MM.1S (cell line): ENCODE data around the gene HOMER1.

ENCODE experiments used
- EZH2 ChIP-seq: fragments of 300-600 bp; sonication (generic); optimal IDR thresholded peaks from 2 replicates; pipeline ENCODE3; 2017; ENCODE audit warnings: low read depth, mild to moderate bottlenecking, antibody characterized with exemption, low read length, mixed read lengths
- EZH2phosphoT487 ChIP-seq: fragments of 300-600 bp; sonication (generic); IDR thresholded peaks from 2 replicates; pipeline ENCODE4 v1.6.1; 2018; ENCODE audit warnings: antibody characterized with exemption, low read length
- TF ChIP-seq, protein P1 (sequence below): fragments of 300-600 bp; sonication (generic); IDR thresholded peaks from 2 replicates; pipeline ENCODE4 v1.5.1; 2016; ENCODE audit warnings: antibody characterized with exemption, low read length, mixed read lengths

- TF ChIP-seq, protein P1, sequence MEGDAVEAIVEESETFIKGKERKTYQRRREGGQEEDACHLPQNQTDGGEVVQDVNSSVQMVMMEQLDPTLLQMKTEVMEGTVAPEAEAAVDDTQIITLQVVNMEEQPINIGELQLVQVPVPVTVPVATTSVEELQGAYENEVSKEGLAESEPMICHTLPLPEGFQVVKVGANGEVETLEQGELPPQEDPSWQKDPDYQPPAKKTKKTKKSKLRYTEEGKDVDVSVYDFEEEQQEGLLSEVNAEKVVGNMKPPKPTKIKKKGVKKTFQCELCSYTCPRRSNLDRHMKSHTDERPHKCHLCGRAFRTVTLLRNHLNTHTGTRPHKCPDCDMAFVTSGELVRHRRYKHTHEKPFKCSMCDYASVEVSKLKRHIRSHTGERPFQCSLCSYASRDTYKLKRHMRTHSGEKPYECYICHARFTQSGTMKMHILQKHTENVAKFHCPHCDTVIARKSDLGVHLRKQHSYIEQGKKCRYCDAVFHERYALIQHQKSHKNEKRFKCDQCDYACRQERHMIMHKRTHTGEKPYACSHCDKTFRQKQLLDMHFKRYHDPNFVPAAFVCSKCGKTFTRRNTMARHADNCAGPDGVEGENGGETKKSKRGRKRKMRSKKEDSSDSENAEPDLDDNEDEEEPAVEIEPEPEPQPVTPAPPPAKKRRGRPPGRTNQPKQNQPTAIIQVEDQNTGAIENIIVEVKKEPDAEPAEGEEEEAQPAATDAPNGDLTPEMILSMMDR, result no peak
- no peak for TF ChIP-seq EZH2
- TF ChIP-seq EZH2phosphoT487, result no peak
Observed at GRCh38 chr5:79413112-79413511, 100.8 kb downstream of the HOMER1 start.
